Measurements from ENCODE around the gene ZNF205. TPM values are rescaled to one million over a fixed set of nuclear protein-coding genes. Genes with fewer than 3 reads are reported as not detected.

Gene ZNF205
- total and polyA plus RNA-seq, 2 experiments from 2014 or later = 16.6 to 29.1 TPM

- peak overlapping the region; percentile 99 for H3K27ac ChIP-seq (ENCODE audit: low read depth)
- peak; percentile 0; the same call in 1 of the 3 replicates for ATAC-seq
- H3K79me2 ChIP-seq (replicated peaks; ENCODE audit: insufficient read depth) = peaks cover 62% of the 10 kb centered on the region
- H3K4me2 ChIP-seq = peak overlapping the region; percentile 85
- TF ChIP-seq REST (IDR thresholded peaks at IDR 0.05; ENCODE audit: unreplicated experiment) (no peak), EZH2phosphoT487 (IDR thresholded peaks at IDR 0.05; ENCODE audit: unreplicated experiment) (no peak), CTCF (conservative IDR thresholded peaks at IDR 0.05; ENCODE audit: low read depth in 2 of 2) (peak; percentile 44 to 45)
- DNase-seq (ENCODE audit: low spot score) = peak; percentile 63
- H3F3A ChIP-seq (replicated peaks; ENCODE audit: low read depth) = peaks cover 54% of the 10 kb centered on the region
- peaks cover 29% of the 10 kb centered on the region; the same call in 1 of the 2 replicates for H4K20me1 ChIP-seq (replicated peaks; ENCODE audit: insufficient read depth)
- no peaks in the 10 kb centered on the region for H3K27me3 ChIP-seq (ENCODE audit: insufficient read depth)
- peak overlapping the region; percentile 89; the same call in 1 of the 2 replicates for H3K4me3 ChIP-seq
- Mint-ChIP-seq H3K9me3 (no peaks in the 10 kb centered on the region; the same call in 2 of the 3 replicates), H3K4me3 (peak overlapping the region; percentile 99), H3K27ac (peak overlapping the region; percentile 59; the same call in 1 of the 2 replicates), H3K4me1 (peaks cover 32% of the 10 kb centered on the region), H3K27me3 (ENCODE audit: insufficient read depth, low read depth, poor library complexity) (peaks cover 37% of the 10 kb centered on the region), H3K36me3 (ENCODE audit: low read depth) (peaks cover 76% of the 10 kb centered on the region)
- H3K4me1 ChIP-seq (ENCODE audit: insufficient read depth) = peaks cover 43% of the 10 kb centered on the region
- H3K36me3 ChIP-seq (ENCODE audit: insufficient read depth) = peaks cover 28% of the 10 kb centered on the region
- no peaks in the 10 kb centered on the region for H3K9me2 ChIP-seq (ENCODE audit: insufficient read depth)
- H2AFZ ChIP-seq = no peak overlapping the region
Measured at GRCh38 chr16:3095869-3096268, 16.5 kb upstream of the ZNF205 start.

GRCh38 chr16:3096362-3096761 lies 16.0 kb upstream of the ZNF205 start:
- no peak for TF ChIP-seq JUNB (IDR thresholded peaks at IDR 0.05; ENCODE audit: unreplicated experiment)
- peaks cover 46% of the 10 kb centered on the region for H3K4me1 ChIP-seq (ENCODE audit: insufficient read depth)
- H4K20me1 ChIP-seq (replicated peaks; ENCODE audit: insufficient read depth) = peaks cover 24% of the 10 kb centered on the region; the same call in 1 of the 2 replicates
- peak overlapping the region; percentile 99 for H3K4me3 Mint-ChIP-seq
- H3K27me3 ChIP-seq (ENCODE audit: insufficient read depth) = no peaks in the 10 kb centered on the region
- peaks cover 51% of the 10 kb centered on the region for H3F3A ChIP-seq (replicated peaks; ENCODE audit: low read depth)
- H3K9me2 ChIP-seq (ENCODE audit: insufficient read depth) = no peaks in the 10 kb centered on the region
- peaks cover 40% of the 10 kb centered on the region for H3K27me3 Mint-ChIP-seq (ENCODE audit: insufficient read depth, low read depth, poor library complexity)
- peak overlapping the region; percentile 56; the same call in 1 of the 2 replicates for H3K27ac Mint-ChIP-seq
- peaks cover 62% of the 10 kb centered on the region for H3K79me2 ChIP-seq (replicated peaks; ENCODE audit: insufficient read depth)
- H3K27ac ChIP-seq (ENCODE audit: low read depth) = peak overlapping the region; percentile 99
- no peaks in the 10 kb centered on the region; the same call in 2 of the 3 replicates for H3K9me3 Mint-ChIP-seq
- H3K4me1 Mint-ChIP-seq = peaks cover 37% of the 10 kb centered on the region
- no peak for ATAC-seq
- no peak overlapping the region for H2AFZ ChIP-seq
- peaks cover 71% of the 10 kb centered on the region for H3K36me3 Mint-ChIP-seq (ENCODE audit: low read depth)
- H3K4me3 ChIP-seq = peak overlapping the region; percentile 89
- H3K36me3 ChIP-seq (ENCODE audit: insufficient read depth) = peaks cover 23% of the 10 kb centered on the region
- H3K4me2 ChIP-seq = peak overlapping the region; percentile 85
- DNase-seq (ENCODE audit: low spot score) = no peak
